Upper lobe of right lung (tissue), 1 donor: ENCODE measurements around the gene MRM3. TPM values are rescaled to one million over a fixed set of nuclear protein-coding genes. Genes with fewer than 3 reads are reported as not detected.

Source experiments
- ATAC-seq: fragments of 200-7000 bp; cut with Tn5 transposase; one replicate; pipeline ENCODE4 v1.9.1; 2020; ENCODE audit warnings: mild to moderate bottlenecking, moderate library complexity
- DNase-seq: peaks from one replicate; pipeline ENCODE4 v3.0.0-alpha.2; 2020
- H3K27ac ChIP-seq: fragments of 200-600 bp; one replicate; pipeline ENCODE4 v1.8.0; 2022
- H3K27me3 ChIP-seq: fragments of 200-600 bp; one replicate; pipeline ENCODE4 v1.8.0; 2022; ENCODE audit warnings: mild to moderate bottlenecking
- H3K36me3 ChIP-seq: fragments of 200-600 bp; one replicate; pipeline ENCODE4 v1.8.0; 2022
- H3K4me1 ChIP-seq: fragments of 200-600 bp; one replicate; pipeline ENCODE4 v1.8.0; 2022
- H3K4me3 ChIP-seq: fragments of 200-600 bp; one replicate; pipeline ENCODE4 v1.8.0; 2022; ENCODE audit warnings: mild to moderate bottlenecking
- H3K9me3 ChIP-seq: fragments of 200-600 bp; one replicate; pipeline ENCODE4 v1.8.0; 2022
- CTCF ChIP-seq: fragments of 200-600 bp; IDR thresholded peaks from one replicate; pipeline ENCODE4 v1.8.0; 2022; ENCODE audit warnings: antibody characterized with exemption
- intact Hi-C: fragments of 100-400 bp; cut with DNase I; formaldehyde crosslinking; loops from one replicate; pipeline ENCODE4 v1.11.0; 2022
- total RNA-seq: library from RNA; stranded (reverse); fragmentation: NEBNext Ultra II Directional; extraction: Animal tissue kit (Norgen Biotek cat#: 25700); gene quantifications from one replicate; pipeline ENCODE4 v1.2.1, GENCODE V29; 2021
- donor health status: DM: no; HTN: yes; CAD: no; lungs with severe emphysema.

Gene MRM3
- total RNA-seq, 1 donor from 2014 or later: 12.1 TPM

- no peak for TF ChIP-seq CTCF
Measured at GRCh38 chr17:760371-760770, 21.8 kb upstream of the MRM3 start.

GRCh38 chr17:767076-767475 lies 15.1 kb upstream of the MRM3 start:
- Histone ChIP-seq H3K4me3 (no peak overlapping the region), H3K27me3 (no peaks in the 10 kb centered on the region), H3K9me3 (no peaks in the 10 kb centered on the region), H3K4me1 (no peaks in the 10 kb centered on the region), H3K36me3 (peaks cover 75% of the 10 kb centered on the region), H3K27ac (no peak overlapping the region)
- TF ChIP-seq CTCF: no peak
- intact Hi-C loops: no loop called here
- ATAC-seq (peak; percentile 73), DNase-seq (no peak)

More at GRCh38 chr17:760371-760770, 21.8 kb upstream of the MRM3 start:
- Histone ChIP-seq H3K4me1 (no peaks in the 10 kb centered on the region), H3K27me3 (no peaks in the 10 kb centered on the region), H3K4me3 (no peak overlapping the region), H3K36me3 (peaks cover 64% of the 10 kb centered on the region), H3K27ac (no peak overlapping the region), H3K9me3 (no peaks in the 10 kb centered on the region)
- ATAC-seq: no peak
- intact Hi-C loops: no loop called here
- peak; percentile 22 for DNase-seq

GRCh38 chr17:773016-773415 lies 9.1 kb upstream of the MRM3 start:
- Histone ChIP-seq H3K4me3 (no peak overlapping the region), H3K27ac (no peak overlapping the region), H3K9me3 (no peaks in the 10 kb centered on the region), H3K27me3 (no peaks in the 10 kb centered on the region), H3K36me3 (peaks cover 86% of the 10 kb centered on the region), H3K4me1 (no peaks in the 10 kb centered on the region)
- DNase-seq: no peak
- intact Hi-C loops: no loop called here
- no peak for TF ChIP-seq CTCF
- ATAC-seq: no peak

- Histone ChIP-seq H3K36me3 (peaks cover 92% of the 10 kb centered on the region), H3K4me1 (no peaks in the 10 kb centered on the region), H3K27ac (no peak overlapping the region), H3K4me3 (no peak overlapping the region), H3K27me3 (no peaks in the 10 kb centered on the region), H3K9me3 (no peaks in the 10 kb centered on the region)
- intact Hi-C loops: no loop called here
- DNase-seq (no peak), ATAC-seq (no peak)
- no peak for TF ChIP-seq CTCF
Measured at GRCh38 chr17:773467-774312, 8.5 kb upstream of the MRM3 start.

GRCh38 chr17:774313-774584 lies 7.9 kb upstream of the MRM3 start:
- Histone ChIP-seq H3K4me1 (no peaks in the 10 kb centered on the region), H3K36me3 (peaks cover 92% of the 10 kb centered on the region), H3K4me3 (no peak overlapping the region), H3K9me3 (no peaks in the 10 kb centered on the region), H3K27me3 (no peaks in the 10 kb centered on the region), H3K27ac (no peak overlapping the region)
- ATAC-seq (no peak), DNase-seq (no peak)
- no peak for TF ChIP-seq CTCF
- intact Hi-C loops: no loop called here

GRCh38 chr17:778096-778495 lies 4.1 kb upstream of the MRM3 start:
- TF ChIP-seq CTCF: no peak
- H3K4me3 ChIP-seq: no peak overlapping the region
- H3K4me1 ChIP-seq: peaks cover 9% of the 10 kb centered on the region
- DNase-seq (no peak), ATAC-seq (no peak)
- peaks cover 55% of the 10 kb centered on the region for H3K36me3 ChIP-seq
- H3K9me3 ChIP-seq: no peaks in the 10 kb centered on the region
- no peaks in the 10 kb centered on the region for H3K27me3 ChIP-seq
- intact Hi-C loops: no loop called here
- no peak overlapping the region for H3K27ac ChIP-seq
